OCI-LY1 (cell line): ENCODE data around the gene XPA.

Experiments
- H2AFZ ChIP-seq: fragments of 200-600 bp; sonication (generic), shearing (Covaris generic); 2 replicates; pipeline ENCODE4 v1.6.0; 2014; ENCODE audit warnings: antibody characterized with exemption, mild to moderate bottlenecking, low read length
- H3F3A ChIP-seq: fragments of 200-600 bp; sonication (generic), shearing (Covaris generic); 2 replicates; pipeline ENCODE4 v1.6.0; 2014; ENCODE audit warnings: mild to moderate bottlenecking, antibody characterized with exemption, low read length, moderate library complexity; ENCODE audit not compliant: insufficient read depth
- H3K27ac ChIP-seq: fragments of 200-600 bp; sonication (generic); 2 replicates; pipeline ENCODE4 v1.5.1; 2014; ENCODE audit warnings: low read length, mixed run types, mild to moderate bottlenecking, low read depth; ENCODE audit not compliant: poor library complexity, severe bottlenecking
- H3K27me3 ChIP-seq: fragments of 200-600 bp; sonication (generic); 2 replicates; pipeline ENCODE4 v1.6.0; 2014; ENCODE audit warnings: antibody characterized with exemption, mild to moderate bottlenecking, low read length, moderate library complexity; ENCODE audit not compliant: insufficient read depth
- H3K36me3 ChIP-seq: fragments of 200-600 bp; sonication (generic); 2 replicates; pipeline ENCODE4 v1.6.1; 2014; ENCODE audit warnings: mild to moderate bottlenecking, antibody characterized with exemption, low read length, moderate library complexity, mixed read lengths; ENCODE audit not compliant: insufficient read depth
- H3K4me1 ChIP-seq: fragments of 200-600 bp; sonication (generic); 2 replicates; pipeline ENCODE4 v1.5.1; 2014; ENCODE audit warnings: mild to moderate bottlenecking, low read length, moderate library complexity; ENCODE audit not compliant: insufficient read depth, severe bottlenecking
- H3K4me2 ChIP-seq: fragments of 200-600 bp; sonication (generic), shearing (Covaris generic); 2 replicates; pipeline ENCODE4 v1.6.1; 2014; ENCODE audit warnings: low read length
- H3K4me3 ChIP-seq: fragments of 200-600 bp; sonication (generic); 2 replicates; pipeline ENCODE4 v1.5.1; 2014; ENCODE audit warnings: low read length, low read depth, mild to moderate bottlenecking, mixed read lengths; ENCODE audit not compliant: poor library complexity, severe bottlenecking
- H3K79me2 ChIP-seq: fragments of 200-600 bp; shearing (Covaris generic); 2 replicates; pipeline ENCODE4 v1.6.1; 2016; ENCODE audit warnings: mixed run types, low read length, mixed read lengths; ENCODE audit not compliant: insufficient read depth
- H3K9ac ChIP-seq: fragments of 200-600 bp; sonication (generic), shearing (Covaris generic); 2 replicates; pipeline ENCODE4 v1.6.1; 2014; ENCODE audit warnings: mild to moderate bottlenecking, low read length, mixed read lengths
- H3K9me2 ChIP-seq: fragments of 200-600 bp; sonication (generic), shearing (Covaris generic); 2 replicates; pipeline ENCODE4 v1.6.1; 2014; ENCODE audit warnings: low read depth, mild to moderate bottlenecking, low read length, mixed read lengths
- H3K9me3 ChIP-seq: fragments of 200-600 bp; shearing (Covaris generic); 2 replicates; pipeline ENCODE4 v1.6.1; 2014; ENCODE audit warnings: low read length, mixed read lengths
- H4K20me1 ChIP-seq: fragments of 200-600 bp; sonication (generic), shearing (Covaris generic); 2 replicates; pipeline ENCODE4 v1.6.0; 2016; ENCODE audit warnings: mild to moderate bottlenecking, low read length; ENCODE audit not compliant: insufficient read depth
- CTCF ChIP-seq: fragments of 200-600 bp; sonication (generic), shearing (Covaris generic); IDR thresholded peaks from 2 replicates; pipeline ENCODE4 v1.5.1; 2017; ENCODE audit warnings: mild to moderate bottlenecking, antibody characterized with exemption, low read length, moderate library complexity, mixed read lengths
- EZH2 ChIP-seq: fragments of 200-600 bp; sonication (generic), shearing (Covaris generic); IDR thresholded peaks from 2 replicates; pipeline ENCODE4 v1.8.0; 2017; ENCODE audit warnings: borderline replicate concordance, mixed run types, mild to moderate bottlenecking, antibody characterized with exemption, low read length, moderate library complexity, mixed read lengths

Gene XPA

GRCh38 chr9:97660847-97661246 lies 36.3 kb downstream of the XPA start:
- Histone ChIP-seq H3K79me2 (no peaks in the 10 kb centered on the region), H2AFZ (no peak overlapping the region), H3K27me3 (no peaks in the 10 kb centered on the region), H3K9me3 (no peaks in the 10 kb centered on the region), H3K4me3 (no peak overlapping the region), H3K9me2 (no peaks in the 10 kb centered on the region), H3K36me3 (peaks cover 98% of the 10 kb centered on the region), H3K4me1 (no peaks in the 10 kb centered on the region), H3F3A (no peaks in the 10 kb centered on the region), H3K27ac (no peak overlapping the region), H4K20me1 (no peaks in the 10 kb centered on the region), H3K9ac (no peak overlapping the region), H3K4me2 (no peak overlapping the region)
- no peak for TF ChIP-seq CTCF
- TF ChIP-seq EZH2, result no peak

- Histone ChIP-seq H3K9ac (no peak overlapping the region), H3K79me2 (no peaks in the 10 kb centered on the region), H3K9me2 (no peaks in the 10 kb centered on the region), H3K9me3 (no peaks in the 10 kb centered on the region), H3F3A (no peaks in the 10 kb centered on the region), H2AFZ (no peak overlapping the region), H3K27me3 (no peaks in the 10 kb centered on the region), H3K36me3 (peaks cover 99% of the 10 kb centered on the region), H3K27ac (no peak overlapping the region), H3K4me1 (no peaks in the 10 kb centered on the region), H4K20me1 (no peaks in the 10 kb centered on the region), H3K4me3 (no peak overlapping the region), H3K4me2 (no peak overlapping the region)
- no peak for TF ChIP-seq CTCF
- no peak for TF ChIP-seq EZH2
Observed at GRCh38 chr9:97660340-97660739, 36.8 kb downstream of the XPA start.

DNA sequence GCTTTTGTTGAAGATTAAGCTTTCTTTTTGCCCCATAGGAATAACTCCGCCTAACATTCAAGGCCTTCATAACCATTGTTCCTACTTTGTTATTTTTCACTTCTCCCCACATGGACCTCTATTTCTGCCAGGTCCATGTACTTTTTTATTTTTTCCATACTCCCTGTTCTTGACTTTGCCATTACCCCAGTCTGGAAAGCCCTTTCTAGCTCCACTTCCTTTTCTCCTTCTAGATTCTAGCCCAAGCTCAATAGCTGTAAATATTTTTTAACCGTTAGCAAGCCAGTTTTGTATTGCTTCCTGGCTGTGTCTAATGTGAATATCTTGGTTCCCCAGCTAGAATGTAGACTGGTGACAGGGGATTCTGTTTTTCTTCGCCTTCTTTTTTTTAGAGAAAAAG lies 37.4 kb downstream of the XPA start:
- Histone ChIP-seq H2AFZ (no peak overlapping the region), H3K79me2 (no peaks in the 10 kb centered on the region), H3K9ac (no peak overlapping the region), H3K27ac (no peak overlapping the region), H3F3A (no peaks in the 10 kb centered on the region), H4K20me1 (no peaks in the 10 kb centered on the region), H3K4me2 (no peak overlapping the region), H3K9me2 (no peaks in the 10 kb centered on the region), H3K27me3 (no peaks in the 10 kb centered on the region), H3K36me3 (peaks cover 99% of the 10 kb centered on the region), H3K4me1 (no peaks in the 10 kb centered on the region), H3K9me3 (no peaks in the 10 kb centered on the region), H3K4me3 (no peak overlapping the region)
- no peak for TF ChIP-seq EZH2
- no peak for TF ChIP-seq CTCF
